Thoracic aorta (tissue), 2 donors: ENCODE measurements around the gene FAM83B. TPM values are rescaled to one million over a fixed set of nuclear protein-coding genes. Genes with fewer than 3 reads are reported as not detected.

Source experiments
- ATAC-seq: fragments of 150-250 bp; one replicate; pipeline ENCODE4 v1.8.0; 2017; ENCODE audit warnings: low read depth; ENCODE audit not compliant: insufficient number of reproducible peaks, low FRiP score
- DNase-seq: peaks from one replicate; pipeline ENCODE4 v3.0.0-alpha.2; 2020; ENCODE audit warnings: low spot score
- H3K27ac ChIP-seq, 2 donors: fragments of 200-600 bp; sonication (generic); 1 replicate in 1 of 2; 2 replicates in 1 of 2; pipeline ENCODE4 v1.5.1; 2016; ENCODE audit warnings: mild to moderate bottlenecking in 2 of 2, moderate library complexity in 2 of 2
- H3K27me3 ChIP-seq: fragments of 200-600 bp; sonication (generic); replicated peaks from 2 replicates; pipeline ENCODE4 v1.6.0; 2016; ENCODE audit warnings: mild to moderate bottlenecking; ENCODE audit not compliant: insufficient read depth
- H3K36me3 ChIP-seq: fragments of 200-600 bp; sonication (generic); one replicate; pipeline ENCODE4 v1.5.1; 2016
- H3K4me1 ChIP-seq, 2 donors: fragments of 200-600 bp; sonication (generic); 1 replicate in 1 of 2; 2 replicates in 1 of 2; pipeline versions ENCODE4 v1.5.1 to v1.6.0; 2016; ENCODE audit warnings: low read depth in 2 of 2, mild to moderate bottlenecking in 1 of 2; ENCODE audit not compliant: control insufficient read depth in 1 of 2
- H3K4me3 ChIP-seq: fragments of 200-600 bp; sonication (generic); 2 replicates; pipeline ENCODE4 v1.5.1; 2016; ENCODE audit warnings: mild to moderate bottlenecking
- H3K9me3 ChIP-seq: fragments of 200-600 bp; sonication (generic); 2 replicates; pipeline ENCODE4 v1.5.1; 2016
- total RNA-seq, 2 donors: library from RNA; depleted of rRNA; stranded (reverse); fragments of >200 nt; gene quantifications; one replicate each; pipeline versions ENCODE4 v1.1.0 to v1.2.3, GENCODE V29; 2016
- TF ChIP-seq, protein P1 (sequence below): fragments of 200-600 bp; sonication (generic); IDR thresholded peaks from one replicate; pipeline ENCODE4 v1.5.1; 2019; ENCODE audit warnings: antibody characterized with exemption

Gene FAM83B
- total RNA-seq, 2 donors from 2014 or later = not detected

GRCh38 chr6:54860739-54861138 is 14.2 kb downstream of the FAM83B start:
- Histone ChIP-seq H3K36me3 (no peaks in the 10 kb centered on the region), H3K9me3 (no peaks in the 10 kb centered on the region), H3K27me3 (no peaks in the 10 kb centered on the region), H3K27ac (no peak overlapping the region), H3K4me3 (no peak overlapping the region), H3K4me1 (no peaks in the 10 kb centered on the region)
- ATAC-seq (no peak), DNase-seq (no peak)
- TF ChIP-seq, protein P1, sequence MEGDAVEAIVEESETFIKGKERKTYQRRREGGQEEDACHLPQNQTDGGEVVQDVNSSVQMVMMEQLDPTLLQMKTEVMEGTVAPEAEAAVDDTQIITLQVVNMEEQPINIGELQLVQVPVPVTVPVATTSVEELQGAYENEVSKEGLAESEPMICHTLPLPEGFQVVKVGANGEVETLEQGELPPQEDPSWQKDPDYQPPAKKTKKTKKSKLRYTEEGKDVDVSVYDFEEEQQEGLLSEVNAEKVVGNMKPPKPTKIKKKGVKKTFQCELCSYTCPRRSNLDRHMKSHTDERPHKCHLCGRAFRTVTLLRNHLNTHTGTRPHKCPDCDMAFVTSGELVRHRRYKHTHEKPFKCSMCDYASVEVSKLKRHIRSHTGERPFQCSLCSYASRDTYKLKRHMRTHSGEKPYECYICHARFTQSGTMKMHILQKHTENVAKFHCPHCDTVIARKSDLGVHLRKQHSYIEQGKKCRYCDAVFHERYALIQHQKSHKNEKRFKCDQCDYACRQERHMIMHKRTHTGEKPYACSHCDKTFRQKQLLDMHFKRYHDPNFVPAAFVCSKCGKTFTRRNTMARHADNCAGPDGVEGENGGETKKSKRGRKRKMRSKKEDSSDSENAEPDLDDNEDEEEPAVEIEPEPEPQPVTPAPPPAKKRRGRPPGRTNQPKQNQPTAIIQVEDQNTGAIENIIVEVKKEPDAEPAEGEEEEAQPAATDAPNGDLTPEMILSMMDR = no peak

- TF ChIP-seq, protein P1 = no peak
- Histone ChIP-seq H3K27me3 (no peaks in the 10 kb centered on the region), H3K4me3 (no peak overlapping the region), H3K9me3 (no peaks in the 10 kb centered on the region), H3K36me3 (no peaks in the 10 kb centered on the region), H3K4me1 (no peaks in the 10 kb centered on the region), H3K27ac (no peak overlapping the region)
- no peak for ATAC-seq
- DNase-seq = no peak
Observed at GRCh38 chr6:54861905-54862616, 15.5 kb downstream of the FAM83B start.

GRCh38 chr6:54864272-54864671 is 17.7 kb downstream of the FAM83B start:
- TF ChIP-seq, protein P1 = no peak
- ATAC-seq (no peak), DNase-seq (no peak)
- H3K9me3 ChIP-seq = no peaks in the 10 kb centered on the region
- H3K4me1 ChIP-seq = no peaks in the 10 kb centered on the region
- no peaks in the 10 kb centered on the region for H3K36me3 ChIP-seq
- H3K27me3 ChIP-seq = no peaks in the 10 kb centered on the region
- no peak overlapping the region for H3K27ac ChIP-seq
- H3K4me3 ChIP-seq = no peak overlapping the region

- H3K27me3 ChIP-seq = no peaks in the 10 kb centered on the region
- H3K36me3 ChIP-seq = no peaks in the 10 kb centered on the region
- H3K4me1 ChIP-seq = no peaks in the 10 kb centered on the region
- no peak overlapping the region for H3K27ac ChIP-seq
- no peak overlapping the region for H3K4me3 ChIP-seq
- TF ChIP-seq, protein P1 = no peak
- ATAC-seq (no peak), DNase-seq (no peak)
- H3K9me3 ChIP-seq = no peaks in the 10 kb centered on the region
Observed at GRCh38 chr6:54865091-54865631, 18.6 kb downstream of the FAM83B start.

- Histone ChIP-seq H3K9me3 (no peaks in the 10 kb centered on the region), H3K36me3 (no peaks in the 10 kb centered on the region)
Observed at GRCh38 chr6:54868556-54868955, 22.0 kb downstream of the FAM83B start.

More at GRCh38 chr6:54868556-54868955, 22.0 kb downstream of the FAM83B start:
- H3K4me1 ChIP-seq = no peaks in the 10 kb centered on the region
- TF ChIP-seq, protein P1 = no peak
- H3K27me3 ChIP-seq = no peaks in the 10 kb centered on the region
- H3K27ac ChIP-seq = no peak overlapping the region
- no peak for ATAC-seq
- no peak for DNase-seq
- no peak overlapping the region for H3K4me3 ChIP-seq
